HepG2 (cell line): ENCODE results near the gene KCNIP3. TPM values are rescaled to one million over a fixed set of nuclear protein-coding genes. Genes with fewer than 3 reads are reported as not detected.

Source experiments
- CBX1 ChIP-seq: IDR thresholded peaks from one replicate; pipeline ENCODE4 v1.6.1; 2016; ENCODE audit warnings: antibody characterized with exemption, low read depth
- CCDC6 ChIP-seq: sonication (generic); formaldehyde crosslinking; IDR thresholded peaks from 2 replicates; pipeline ENCODE4 v1.8.1; 2022; ENCODE audit warnings: mild to moderate bottlenecking, missing genetic modification reagents, moderate library complexity
- EZH2 ChIP-seq: conservative IDR thresholded peaks from 2 replicates; pipeline ENCODE4 v1.6.1; 2012; ENCODE audit warnings: mild to moderate bottlenecking, low read depth, low read length, moderate library complexity
- FOXA1 ChIP-seq, 2 experiments: fragments of 450-650 bp in 1 of 2; sonication (generic) in 1 of 2; formaldehyde crosslinking in 1 of 2; IDR thresholded peaks; 2 replicates each; pipeline versions ENCODE4 v1.4.0 to v1.6.1; 2016 to 2020; ENCODE audit warnings: missing genetic modification reagents in 1 of 2
- GATAD1 ChIP-seq: IDR thresholded peaks from 2 replicates; pipeline ENCODE4 v1.6.1; 2016; ENCODE audit warnings: missing genetic modification reagents, missing compliant biosample characterization
- IKZF4 ChIP-seq: sonication (generic); formaldehyde crosslinking; IDR thresholded peaks from 2 replicates; pipeline ENCODE4 v1.5.1; 2020; ENCODE audit warnings: borderline replicate concordance, mild to moderate bottlenecking, low read depth, missing genetic modification reagents; ENCODE audit errors: not compliant biosample characterization
- NAIF1 ChIP-seq: sonication (generic); formaldehyde crosslinking; IDR thresholded peaks from 2 replicates; pipeline ENCODE4 v1.5.0; 2020; ENCODE audit warnings: mild to moderate bottlenecking, missing genetic modification reagents, borderline replicate concordance
- RBAK ChIP-seq: sonication (generic); formaldehyde crosslinking; IDR thresholded peaks from 2 replicates; pipeline ENCODE4 v1.5.1; 2020; ENCODE audit warnings: mild to moderate bottlenecking, missing genetic modification reagents
- YEATS4 ChIP-seq: sonication (generic); formaldehyde crosslinking; IDR thresholded peaks from 2 replicates; pipeline ENCODE4 v1.4.0; 2020; ENCODE audit warnings: missing genetic modification reagents, borderline replicate concordance
- ZFX ChIP-seq: sonication (generic); formaldehyde crosslinking; IDR thresholded peaks from 2 replicates; pipeline ENCODE4 v1.4.0; 2020; ENCODE audit warnings: mild to moderate bottlenecking, low read depth, missing genetic modification reagents, moderate library complexity
- ZNF337 ChIP-seq: sonication (generic); formaldehyde crosslinking; IDR thresholded peaks from 2 replicates; pipeline ENCODE4 v1.5.1; 2020; ENCODE audit warnings: missing genetic modification reagents, low read depth, mild to moderate bottlenecking, borderline replicate concordance
- ZNF749 ChIP-seq: sonication (generic); formaldehyde crosslinking; IDR thresholded peaks from 2 replicates; pipeline ENCODE4 v1.8.0; 2022; ENCODE audit warnings: mild to moderate bottlenecking, missing genetic modification reagents, moderate library complexity, borderline replicate concordance
- ZNF772 ChIP-seq: sonication (generic); formaldehyde crosslinking; IDR thresholded peaks from 2 replicates; pipeline ENCODE4 v1.5.0; 2020; ENCODE audit warnings: mild to moderate bottlenecking, missing genetic modification reagents
- ZSCAN25 ChIP-seq: sonication (generic); formaldehyde crosslinking; IDR thresholded peaks from 2 replicates; pipeline ENCODE4 v1.8.0; 2022; ENCODE audit warnings: mild to moderate bottlenecking, missing genetic modification reagents
- polyA plus RNA-seq, 8 experiments: library from polyadenylated mRNA; depleted of rRNA in 3 of 8; stranded (reverse) in 7 of 8; unstranded in 1 of 8; fragments of >200 nt; fragmentation: Illumina TruSeq in 4 of 8; extraction: Trizol in 4 of 8; gene quantifications; 2 replicates each; pipeline versions ENCODE4 v1.2.1 to v1.2.3, GENCODE V29; 2011 to 2016; ENCODE audit warnings: low read depth in 4 of 8, missing spikeins in 1 of 8, mixed read lengths in 1 of 8; ENCODE audit not compliant: insufficient read depth in 1 of 8
- total RNA-seq, 5 experiments: library from RNA; depleted of rRNA; stranded (reverse); fragments of >200 nt; fragmentation: Illumina TruSeq; extraction: Trizol; gene quantifications; 2 replicates each; pipeline ENCODE4 v1.2.3, GENCODE V29; 2016; ENCODE audit warnings: low read depth in 1 of 5
- TF ChIP-seq, protein P1 (sequence below): sonication (generic); formaldehyde crosslinking; IDR thresholded peaks from 2 replicates; pipeline ENCODE4 v1.4.0; 2020; ENCODE audit warnings: missing genetic modification reagents, mild to moderate bottlenecking, borderline replicate concordance
- TF ChIP-seq, protein P2 (sequence below): sonication (generic); formaldehyde crosslinking; IDR thresholded peaks from 2 replicates; pipeline ENCODE4 v1.5.0; 2020; ENCODE audit warnings: mild to moderate bottlenecking, missing genetic modification reagents
- TF ChIP-seq, protein P3 (sequence below): conservative IDR thresholded peaks from 2 replicates; pipeline ENCODE4 v1.6.1; 2018; ENCODE audit warnings: missing genetic modification reagents
- TF ChIP-seq, protein P4 (sequence below): sonication (generic); formaldehyde crosslinking; IDR thresholded peaks from 2 replicates; pipeline ENCODE4 v1.5.0; 2020; ENCODE audit warnings: mild to moderate bottlenecking, missing genetic modification reagents, borderline replicate concordance

Gene KCNIP3
- total and polyA plus RNA-seq, 2 of the 13 experiments (the other 11 are each of a cell fraction or from before 2014, with no cell fraction given), result not detected

DNA sequence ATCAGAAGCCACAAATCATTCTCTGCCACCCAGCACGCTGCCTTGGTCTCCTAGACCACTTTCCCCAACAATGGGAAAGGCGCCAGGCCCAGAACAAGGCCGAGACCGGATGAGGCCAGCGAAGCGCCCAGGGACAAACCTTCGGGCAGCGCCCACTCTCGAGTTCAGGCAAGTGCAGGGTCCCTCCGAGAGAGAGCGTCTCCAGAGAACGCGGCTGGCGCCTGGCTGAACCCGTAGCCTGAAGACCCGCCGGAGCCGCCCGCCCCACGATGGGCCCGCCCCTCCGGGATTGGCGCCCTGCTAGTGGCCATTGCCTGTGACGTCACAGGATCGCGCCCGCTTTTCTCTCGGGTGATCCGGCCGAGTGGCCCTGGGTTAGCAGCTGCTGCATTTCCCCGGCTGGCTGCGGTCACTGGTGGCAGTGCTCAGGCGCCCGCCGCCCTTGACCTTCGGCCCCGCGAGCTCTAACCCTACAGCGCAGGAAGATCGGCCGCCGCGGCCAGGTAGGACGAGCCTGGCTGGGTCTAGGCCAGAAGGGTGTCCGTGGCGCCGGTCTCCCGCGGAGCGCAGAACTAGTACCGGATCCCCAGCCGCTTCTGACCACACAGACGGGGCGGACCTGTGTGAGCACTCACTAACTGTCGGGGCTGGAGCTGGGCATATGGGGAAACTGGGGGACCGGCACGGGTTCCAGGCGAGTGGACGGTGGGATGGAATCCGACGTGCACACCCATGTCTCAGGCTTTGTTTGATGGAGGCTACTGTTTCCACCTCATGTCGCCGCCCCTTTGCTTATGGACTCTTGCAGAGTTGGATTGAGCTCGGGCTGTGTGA, 105.4 kb downstream of the KCNIP3 start, which contains the start of gene FAHD2A (continued):
- TF ChIP-seq, protein P1, sequence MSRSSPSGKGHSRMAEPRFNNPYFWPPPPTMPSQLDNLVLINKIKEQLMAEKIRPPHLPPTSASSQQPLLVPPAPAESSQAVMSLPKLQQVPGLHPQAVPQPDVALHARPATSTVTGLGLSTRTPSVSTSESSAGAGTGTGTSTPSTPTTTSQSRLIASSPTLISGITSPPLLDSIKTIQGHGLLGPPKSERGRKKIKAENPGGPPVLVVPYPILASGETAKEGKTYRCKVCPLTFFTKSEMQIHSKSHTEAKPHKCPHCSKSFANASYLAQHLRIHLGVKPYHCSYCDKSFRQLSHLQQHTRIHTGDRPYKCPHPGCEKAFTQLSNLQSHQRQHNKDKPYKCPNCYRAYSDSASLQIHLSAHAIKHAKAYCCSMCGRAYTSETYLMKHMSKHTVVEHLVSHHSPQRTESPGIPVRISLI (CRISPR knock-in tag), result peak; percentile 43; the same call in 1 of the 2 replicates
- peak; percentile 93 for TF ChIP-seq ZFX
- TF ChIP-seq RBAK (CRISPR knock-in tag), result 0 out of 2 replicates have a peak, but pooled peaks have one; percentile 44
- TF ChIP-seq NAIF1 (CRISPR knock-in tag), result no peak; the same call in 1 of the 2 replicates
- peak; percentile 39 for TF ChIP-seq ZNF772 (CRISPR knock-in tag)
- TF ChIP-seq, protein P2, sequence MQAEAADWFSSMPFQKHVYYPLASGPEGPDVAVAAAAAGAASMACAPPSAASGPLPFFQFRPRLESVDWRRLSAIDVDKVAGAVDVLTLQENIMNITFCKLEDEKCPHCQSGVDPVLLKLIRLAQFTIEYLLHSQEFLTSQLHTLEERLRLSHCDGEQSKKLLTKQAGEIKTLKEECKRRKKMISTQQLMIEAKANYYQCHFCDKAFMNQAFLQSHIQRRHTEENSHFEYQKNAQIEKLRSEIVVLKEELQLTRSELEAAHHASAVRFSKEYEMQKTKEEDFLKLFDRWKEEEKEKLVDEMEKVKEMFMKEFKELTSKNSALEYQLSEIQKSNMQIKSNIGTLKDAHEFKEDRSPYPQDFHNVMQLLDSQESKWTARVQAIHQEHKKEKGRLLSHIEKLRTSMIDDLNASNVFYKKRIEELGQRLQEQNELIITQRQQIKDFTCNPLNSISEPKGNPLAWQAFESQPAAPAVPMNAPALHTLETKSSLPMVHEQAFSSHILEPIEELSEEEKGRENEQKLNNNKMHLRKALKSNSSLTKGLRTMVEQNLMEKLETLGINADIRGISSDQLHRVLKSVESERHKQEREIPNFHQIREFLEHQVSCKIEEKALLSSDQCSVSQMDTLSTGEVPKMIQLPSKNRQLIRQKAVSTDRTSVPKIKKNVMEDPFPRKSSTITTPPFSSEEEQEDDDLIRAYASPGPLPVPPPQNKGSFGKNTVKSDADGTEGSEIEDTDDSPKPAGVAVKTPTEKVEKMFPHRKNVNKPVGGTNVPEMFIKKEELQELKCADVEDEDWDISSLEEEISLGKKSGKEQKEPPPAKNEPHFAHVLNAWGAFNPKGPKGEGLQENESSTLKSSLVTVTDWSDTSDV, result peak; percentile 62; the same call in 1 of the 2 replicates
- TF ChIP-seq IKZF4 (CRISPR knock-in tag), result no peak
- TF ChIP-seq ZSCAN25 (CRISPR knock-in tag), result peak; percentile 61; the same call in 1 of the 2 replicates
- TF ChIP-seq, protein P3, sequence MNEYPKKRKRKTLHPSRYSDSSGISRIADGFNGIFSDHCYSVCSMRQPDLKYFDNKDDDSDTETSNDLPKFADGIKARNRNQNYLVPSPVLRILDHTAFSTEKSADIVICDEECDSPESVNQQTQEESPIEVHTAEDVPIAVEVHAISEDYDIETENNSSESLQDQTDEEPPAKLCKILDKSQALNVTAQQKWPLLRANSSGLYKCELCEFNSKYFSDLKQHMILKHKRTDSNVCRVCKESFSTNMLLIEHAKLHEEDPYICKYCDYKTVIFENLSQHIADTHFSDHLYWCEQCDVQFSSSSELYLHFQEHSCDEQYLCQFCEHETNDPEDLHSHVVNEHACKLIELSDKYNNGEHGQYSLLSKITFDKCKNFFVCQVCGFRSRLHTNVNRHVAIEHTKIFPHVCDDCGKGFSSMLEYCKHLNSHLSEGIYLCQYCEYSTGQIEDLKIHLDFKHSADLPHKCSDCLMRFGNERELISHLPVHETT (CRISPR knock-in tag), result peak; percentile 66; the same call in 1 of the 2 replicates
- TF ChIP-seq GATAD1 (CRISPR knock-in tag), result peak; percentile 95
- TF ChIP-seq EZH2, result no peak
- TF ChIP-seq YEATS4 (CRISPR knock-in tag), result peak; percentile 84
- TF ChIP-seq ZNF337 (CRISPR knock-in tag), result peak; percentile 82; the same call in 1 of the 2 replicates
- TF ChIP-seq CCDC6, result peak; percentile 79; the same call in 1 of the 2 replicates
- no peak for TF ChIP-seq ZNF749 (CRISPR knock-in tag)
- TF ChIP-seq FOXA1 (IDR thresholded peaks at IDR 0.05), result no peak
- 0 out of 2 replicates have a peak, but pooled peaks have one; percentile 6 for TF ChIP-seq FOXA1 (CRISPR knock-in tag; IDR thresholded peaks at IDR 0.05)
- TF ChIP-seq CBX1, result no peak
- TF ChIP-seq, protein P4, sequence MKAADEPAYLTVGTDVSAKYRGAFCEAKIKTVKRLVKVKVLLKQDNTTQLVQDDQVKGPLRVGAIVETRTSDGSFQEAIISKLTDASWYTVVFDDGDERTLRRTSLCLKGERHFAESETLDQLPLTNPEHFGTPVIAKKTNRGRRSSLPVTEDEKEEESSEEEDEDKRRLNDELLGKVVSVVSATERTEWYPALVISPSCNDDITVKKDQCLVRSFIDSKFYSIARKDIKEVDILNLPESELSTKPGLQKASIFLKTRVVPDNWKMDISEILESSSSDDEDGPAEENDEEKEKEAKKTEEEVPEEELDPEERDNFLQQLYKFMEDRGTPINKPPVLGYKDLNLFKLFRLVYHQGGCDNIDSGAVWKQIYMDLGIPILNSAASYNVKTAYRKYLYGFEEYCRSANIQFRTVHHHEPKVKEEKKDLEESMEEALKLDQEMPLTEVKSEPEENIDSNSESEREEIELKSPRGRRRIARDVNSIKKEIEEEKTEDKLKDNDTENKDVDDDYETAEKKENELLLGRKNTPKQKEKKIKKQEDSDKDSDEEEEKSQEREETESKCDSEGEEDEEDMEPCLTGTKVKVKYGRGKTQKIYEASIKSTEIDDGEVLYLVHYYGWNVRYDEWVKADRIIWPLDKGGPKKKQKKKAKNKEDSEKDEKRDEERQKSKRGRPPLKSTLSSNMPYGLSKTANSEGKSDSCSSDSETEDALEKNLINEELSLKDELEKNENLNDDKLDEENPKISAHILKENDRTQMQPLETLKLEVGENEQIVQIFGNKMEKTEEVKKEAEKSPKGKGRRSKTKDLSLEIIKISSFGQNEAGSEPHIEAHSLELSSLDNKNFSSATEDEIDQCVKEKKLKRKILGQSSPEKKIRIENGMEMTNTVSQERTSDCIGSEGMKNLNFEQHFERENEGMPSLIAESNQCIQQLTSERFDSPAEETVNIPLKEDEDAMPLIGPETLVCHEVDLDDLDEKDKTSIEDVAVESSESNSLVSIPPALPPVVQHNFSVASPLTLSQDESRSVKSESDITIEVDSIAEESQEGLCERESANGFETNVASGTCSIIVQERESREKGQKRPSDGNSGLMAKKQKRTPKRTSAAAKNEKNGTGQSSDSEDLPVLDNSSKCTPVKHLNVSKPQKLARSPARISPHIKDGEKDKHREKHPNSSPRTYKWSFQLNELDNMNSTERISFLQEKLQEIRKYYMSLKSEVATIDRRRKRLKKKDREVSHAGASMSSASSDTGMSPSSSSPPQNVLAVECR (CRISPR knock-in tag), result peak; percentile 96
